Activated effector memory CD4-positive, alpha-beta T cell treated with Interleukin-2 at 50 U/mL for 16 hours (primary cell): ENCODE results near the gene CORO1C.
A peak's percentile ranks its signal among the peaks of the same experiment; 100 is the strongest.

Experiments
- DNase-seq: peaks from one replicate; pipeline ENCODE4 v3.0.0-alpha.2; 2020

Gene CORO1C

GRCh38 chr12:108696111-108696995 is 35.0 kb downstream of the CORO1C start:
- no peak for DNase-seq

GRCh38 chr12:108694812-108695278 is 36.5 kb downstream of the CORO1C start:
- no peak for DNase-seq

DNA sequence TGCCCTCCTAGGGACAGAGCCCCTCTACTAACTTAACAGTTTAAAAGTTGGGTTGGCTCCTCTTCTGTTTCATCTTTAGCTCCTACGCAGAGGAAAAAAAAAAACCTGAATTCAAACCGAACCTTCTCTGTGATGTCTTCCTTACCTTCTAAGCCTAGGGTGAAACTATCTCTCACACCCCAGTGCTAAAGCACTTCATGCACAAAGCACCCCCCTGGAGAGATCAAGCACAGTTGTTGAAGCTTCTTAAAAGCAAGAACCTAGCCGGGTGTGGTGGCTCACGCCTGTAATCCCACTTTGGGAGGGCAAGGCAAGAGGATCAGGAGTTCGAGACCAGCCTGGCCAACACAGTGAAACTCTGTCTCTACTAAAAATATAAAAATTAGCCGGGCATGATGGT is 37.6 kb downstream of the CORO1C start:
- DNase-seq, result no peak

- no peak for DNase-seq
Measured at GRCh38 chr12:108693186-108693730, 38.1 kb downstream of the CORO1C start.

DNA sequence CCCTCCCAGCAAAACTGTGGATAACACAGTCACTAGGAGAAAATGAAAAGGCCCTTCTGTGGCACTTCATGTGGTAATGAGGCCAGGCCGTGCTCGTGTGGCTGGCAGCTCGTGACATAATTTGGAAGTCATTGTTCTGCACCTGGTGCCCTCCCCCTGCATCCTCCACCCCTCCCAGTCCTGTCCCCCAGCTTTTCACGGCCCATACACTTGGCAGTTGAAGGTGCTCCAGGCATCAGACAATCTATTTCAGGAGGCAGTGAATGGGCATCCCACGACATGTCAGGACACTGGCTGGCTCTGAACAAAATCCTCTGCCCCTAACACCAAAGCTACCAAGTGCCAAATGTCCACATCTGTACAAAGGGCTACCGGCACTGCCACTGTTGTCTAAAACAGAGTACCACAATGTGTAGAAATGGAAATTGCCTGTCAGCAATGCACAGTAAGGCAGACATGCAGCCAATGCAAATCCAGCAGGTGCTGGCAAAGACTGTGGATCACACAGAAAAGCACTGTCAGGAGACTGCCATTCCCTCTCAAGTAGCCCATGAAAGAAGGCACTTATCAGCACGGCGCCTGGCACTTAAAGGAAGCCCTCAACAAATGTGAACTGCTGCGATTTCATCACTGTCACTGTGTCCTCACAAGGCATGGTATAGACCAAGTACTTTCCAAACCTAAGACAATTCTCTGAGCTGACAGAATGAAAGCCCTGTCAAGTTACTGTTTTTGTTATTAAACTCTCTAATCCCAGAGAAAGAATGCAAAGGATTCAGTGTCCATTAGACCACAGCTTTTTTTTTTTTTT is 39.1 kb downstream of the CORO1C start:
- no peak for DNase-seq

- DNase-seq, result peak; percentile 54
Measured at GRCh38 chr12:108691175-108691997, 39.9 kb downstream of the CORO1C start.

DNA sequence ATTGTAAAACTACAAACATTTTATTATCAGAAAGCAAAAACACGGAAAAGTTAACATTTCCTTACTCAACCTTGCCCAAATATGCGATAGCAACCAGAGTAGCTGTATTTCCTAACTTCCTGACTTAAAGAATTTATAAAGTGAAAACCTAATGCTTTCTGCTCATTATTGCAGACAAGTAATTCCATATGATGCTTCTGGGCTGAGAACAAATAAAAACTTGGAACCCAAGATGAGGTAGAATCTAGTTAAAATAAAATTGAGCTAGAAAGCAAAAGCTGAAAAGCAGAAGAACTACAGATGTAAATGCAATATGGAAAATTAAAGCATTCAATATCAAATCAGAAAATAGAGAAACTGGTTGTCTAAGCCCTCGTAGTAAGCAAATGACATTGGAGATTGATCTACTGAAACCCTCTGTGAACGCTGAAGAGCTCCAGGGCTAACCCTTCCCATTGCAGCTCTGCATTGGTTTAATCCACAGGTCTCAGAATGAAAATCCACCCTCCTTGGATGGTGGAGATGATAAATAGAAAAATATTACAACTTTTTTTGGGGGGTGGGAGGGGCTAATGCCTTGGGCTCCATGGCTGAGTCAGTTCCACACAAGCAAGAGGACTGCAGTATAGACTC is 40.7 kb downstream of the CORO1C start:
- DNase-seq, result no peak

DNA sequence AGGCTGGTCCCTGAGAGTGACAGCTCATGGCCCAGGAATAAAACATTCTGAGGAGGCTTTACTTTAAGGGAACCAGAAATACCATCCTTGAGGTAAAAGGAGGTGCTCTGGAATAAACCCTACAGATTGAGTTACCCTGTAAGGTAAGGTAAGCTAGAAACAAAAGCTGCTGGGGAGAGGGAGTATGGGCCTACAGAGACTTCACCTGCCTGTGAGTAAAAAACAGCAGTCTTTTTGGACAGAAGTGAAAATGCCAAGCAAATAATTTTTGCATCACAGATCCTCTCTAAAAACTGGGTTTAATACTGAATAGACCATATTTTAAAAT is 41.2 kb downstream of the CORO1C start:
- no peak for DNase-seq

GRCh38 chr12:108689314-108690190 is 41.8 kb downstream of the CORO1C start:
- no peak for DNase-seq

- no peak for DNase-seq
Measured at GRCh38 chr12:108686780-108687179, 44.5 kb downstream of the CORO1C start.

DNA sequence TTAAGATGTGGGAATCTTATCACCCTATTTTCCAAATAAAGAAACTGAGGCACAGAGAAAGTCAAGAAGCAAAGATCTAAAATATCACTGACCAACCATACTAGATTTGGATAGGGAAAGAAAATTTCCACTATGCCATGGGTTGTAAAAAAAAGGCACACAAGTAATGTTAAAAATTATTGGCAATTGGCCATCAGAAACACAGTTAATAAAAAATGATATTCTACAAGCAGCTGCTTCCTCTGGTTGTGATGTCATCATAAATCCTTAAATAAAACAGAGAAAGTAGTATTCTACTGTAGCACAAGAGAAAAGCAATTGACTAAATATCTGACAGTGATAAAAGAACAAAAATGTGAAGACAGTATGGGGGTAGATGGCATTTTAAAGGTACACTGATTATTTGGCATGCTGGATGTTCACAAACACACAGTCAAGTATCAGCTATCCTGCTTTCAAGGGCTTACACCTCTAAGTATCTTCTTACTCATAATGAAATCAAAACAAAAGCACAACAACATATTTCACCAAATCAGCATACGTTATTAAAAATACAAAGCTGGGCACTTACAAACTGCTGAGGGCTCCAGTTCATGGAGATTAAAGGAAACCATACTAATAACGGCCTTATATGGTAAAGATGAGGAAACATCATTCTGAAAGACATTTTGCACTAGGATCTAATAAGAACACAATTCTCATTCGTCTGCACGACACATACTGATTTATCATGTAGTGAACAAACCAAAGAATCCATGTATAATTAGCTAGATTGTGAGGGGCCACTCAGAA is 45.7 kb downstream of the CORO1C start:
- DNase-seq, result no peak

DNA sequence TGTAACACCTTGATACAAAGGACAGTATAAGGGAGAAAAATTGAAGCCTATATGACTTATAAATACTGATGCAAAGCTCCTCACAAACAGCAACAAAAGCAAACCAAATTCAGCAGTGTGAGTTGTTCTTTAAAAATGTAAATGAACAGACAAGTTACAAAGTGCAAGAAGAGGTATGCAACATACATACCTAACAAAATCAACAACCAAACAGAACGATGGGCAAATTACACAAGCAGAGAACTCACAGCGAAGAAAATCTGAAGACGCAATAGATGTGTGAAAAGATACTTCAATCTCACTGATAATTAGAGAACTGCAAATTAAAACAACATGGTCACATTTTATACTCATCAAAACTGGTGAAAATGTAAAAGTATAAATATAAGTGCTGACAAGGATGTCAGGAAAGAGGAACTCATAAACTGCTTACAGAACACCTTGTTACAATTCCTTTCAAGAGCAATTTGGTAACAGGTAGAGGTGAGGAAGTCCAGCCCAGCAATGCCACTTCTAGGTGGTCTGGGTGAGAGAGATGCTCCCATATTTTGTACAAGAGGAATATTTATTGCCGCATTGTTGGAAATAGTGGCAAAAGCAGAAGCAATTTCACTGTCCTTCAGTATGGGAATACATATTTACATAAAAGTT is 47.3 kb downstream of the CORO1C start:
- no peak for DNase-seq

- DNase-seq, result no peak
Measured at GRCh38 chr12:108681317-108681716, 50.0 kb downstream of the CORO1C start.

DNA sequence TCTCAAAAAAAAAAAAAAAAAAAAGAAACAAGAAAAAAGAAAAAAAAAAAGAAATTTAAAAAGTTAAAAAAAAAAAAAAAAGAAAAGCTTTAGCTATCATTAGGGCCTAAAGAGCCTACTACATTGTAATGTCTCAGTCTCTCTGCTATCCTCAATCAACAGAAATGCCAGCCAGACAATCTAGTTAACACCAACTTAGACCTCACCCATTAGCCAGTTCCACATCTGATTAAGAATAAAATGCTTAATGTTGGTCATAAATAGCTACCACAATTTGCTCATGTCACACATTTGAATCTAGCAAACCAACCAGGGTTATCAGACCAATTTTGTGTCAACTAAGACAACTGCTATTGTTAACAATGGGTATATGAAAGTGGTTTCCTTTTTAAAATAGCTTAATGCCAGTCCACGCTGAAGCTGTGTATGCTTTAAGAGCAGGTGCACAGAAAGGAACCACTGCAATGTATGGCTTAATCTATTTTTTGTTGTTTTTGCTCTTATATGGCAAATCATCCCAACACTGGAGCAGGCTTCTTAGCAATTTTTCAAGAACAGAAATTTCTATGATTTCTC is 52.1 kb downstream of the CORO1C start:
- DNase-seq, result no peak

- no peak for DNase-seq
Measured at GRCh38 chr12:108678104-108678730, 53.1 kb downstream of the CORO1C start.

DNA sequence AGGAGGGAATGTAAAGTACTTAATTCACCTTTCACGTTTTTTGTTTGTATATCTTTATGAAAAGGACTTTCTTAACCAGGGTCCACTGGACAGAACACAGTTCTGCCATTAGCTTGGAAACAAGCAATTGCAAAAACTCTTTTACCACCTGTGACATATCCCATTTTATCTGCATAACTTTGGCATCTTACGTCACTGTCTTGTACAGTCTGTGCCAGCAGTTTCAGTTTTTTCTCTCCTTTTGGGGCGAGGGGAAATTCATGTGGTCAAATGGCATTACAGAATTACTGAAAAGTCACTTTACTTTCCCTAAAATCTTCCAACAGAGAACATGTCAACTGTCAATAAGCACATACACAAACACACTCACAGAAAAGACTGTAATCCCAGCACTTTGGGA is 53.9 kb downstream of the CORO1C start:
- no peak for DNase-seq

- DNase-seq, result no peak
Measured at GRCh38 chr12:108676707-108677106, 54.6 kb downstream of the CORO1C start.

DNA sequence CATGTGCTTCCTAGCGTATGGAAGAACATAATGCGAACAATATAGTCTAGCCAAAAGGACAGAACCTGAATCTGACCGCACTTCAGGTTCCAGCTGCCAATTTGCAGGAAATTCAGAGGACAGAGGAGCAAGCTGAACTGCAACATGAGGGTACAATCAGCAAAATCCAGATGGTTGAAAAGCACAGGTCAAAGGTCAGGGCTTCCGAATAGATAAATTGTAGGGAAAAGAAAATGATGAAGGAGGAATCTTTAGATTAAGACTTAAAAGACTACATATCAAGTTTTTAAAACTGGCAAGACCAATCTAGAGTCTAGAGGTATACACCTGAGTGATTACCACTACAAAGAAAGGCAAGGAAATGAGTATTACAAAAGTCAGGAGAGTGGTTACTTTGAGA is 55.5 kb downstream of the CORO1C start:
- DNase-seq, result no peak

- DNase-seq, result no peak
Measured at GRCh38 chr12:108672054-108672453, 59.3 kb downstream of the CORO1C start.
